ENCODE data around the gene ATP6V1G3.

The ATP6V1G3 gene

DNA sequence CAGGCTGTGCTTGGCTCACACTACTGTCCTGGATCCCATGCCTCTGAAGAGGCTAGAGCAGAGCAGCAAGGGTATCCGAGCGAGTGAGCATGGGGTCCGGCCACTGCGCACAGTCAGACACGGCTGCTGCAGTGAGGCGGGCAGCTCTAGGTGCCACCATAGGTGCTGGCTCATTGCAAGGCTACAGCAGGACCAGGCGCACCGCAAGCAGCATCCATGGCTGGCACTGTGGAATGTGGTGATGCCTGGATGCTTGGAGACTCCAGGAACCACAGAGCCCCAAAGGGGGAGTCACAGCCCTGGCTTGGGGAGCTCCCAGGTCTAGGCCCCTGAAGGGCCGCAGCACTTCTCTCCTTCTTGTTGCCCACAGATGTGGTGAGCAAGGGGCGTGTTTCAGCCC, 47.2 kb downstream of the ATP6V1G3 start:
- TF ChIP-seq, protein P1, sequence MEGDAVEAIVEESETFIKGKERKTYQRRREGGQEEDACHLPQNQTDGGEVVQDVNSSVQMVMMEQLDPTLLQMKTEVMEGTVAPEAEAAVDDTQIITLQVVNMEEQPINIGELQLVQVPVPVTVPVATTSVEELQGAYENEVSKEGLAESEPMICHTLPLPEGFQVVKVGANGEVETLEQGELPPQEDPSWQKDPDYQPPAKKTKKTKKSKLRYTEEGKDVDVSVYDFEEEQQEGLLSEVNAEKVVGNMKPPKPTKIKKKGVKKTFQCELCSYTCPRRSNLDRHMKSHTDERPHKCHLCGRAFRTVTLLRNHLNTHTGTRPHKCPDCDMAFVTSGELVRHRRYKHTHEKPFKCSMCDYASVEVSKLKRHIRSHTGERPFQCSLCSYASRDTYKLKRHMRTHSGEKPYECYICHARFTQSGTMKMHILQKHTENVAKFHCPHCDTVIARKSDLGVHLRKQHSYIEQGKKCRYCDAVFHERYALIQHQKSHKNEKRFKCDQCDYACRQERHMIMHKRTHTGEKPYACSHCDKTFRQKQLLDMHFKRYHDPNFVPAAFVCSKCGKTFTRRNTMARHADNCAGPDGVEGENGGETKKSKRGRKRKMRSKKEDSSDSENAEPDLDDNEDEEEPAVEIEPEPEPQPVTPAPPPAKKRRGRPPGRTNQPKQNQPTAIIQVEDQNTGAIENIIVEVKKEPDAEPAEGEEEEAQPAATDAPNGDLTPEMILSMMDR (IDR thresholded peaks at IDR 0.05; ENCODE audit: borderline replicate concordance, insufficient read depth, low read depth, low read length) = no peak
- H3K4me3 ChIP-seq (ENCODE audit: low read depth, low read length) = no peak overlapping the region

- H3K4me3 ChIP-seq (ENCODE audit: low read depth, low read length) = no peak overlapping the region
- TF ChIP-seq, protein P1 (IDR thresholded peaks at IDR 0.05; ENCODE audit: borderline replicate concordance, insufficient read depth, low read depth, low read length) = no peak
Measured at GRCh38 chr1:198492872-198493271, 47.6 kb downstream of the ATP6V1G3 start.

DNA sequence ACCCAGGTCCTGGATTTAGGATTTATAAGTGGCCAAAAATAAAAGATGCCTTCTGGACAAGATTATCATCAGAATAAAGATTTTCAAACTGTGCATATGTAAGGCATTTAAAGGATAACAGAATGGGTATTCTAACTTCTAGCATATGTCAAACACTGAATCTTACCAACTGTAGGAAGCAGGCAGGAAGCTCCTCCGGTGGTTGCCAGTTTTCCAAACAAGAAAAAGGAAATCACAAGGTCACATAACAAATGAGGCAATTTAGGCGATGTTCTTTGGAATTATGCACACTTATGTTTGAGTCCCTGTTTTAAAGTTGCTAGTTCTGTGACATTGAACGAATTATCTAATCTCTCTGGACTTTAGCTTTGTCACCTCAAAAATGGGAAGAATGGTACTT, 48.9 kb downstream of the ATP6V1G3 start:
- TF ChIP-seq, protein P1 (IDR thresholded peaks at IDR 0.05; ENCODE audit: borderline replicate concordance, insufficient read depth, low read depth, low read length) = no peak
- H3K4me3 ChIP-seq (ENCODE audit: low read depth, low read length) = no peak overlapping the region

- TF ChIP-seq, protein P1 (IDR thresholded peaks at IDR 0.05; ENCODE audit: borderline replicate concordance, insufficient read depth, low read depth, low read length) = no peak
- no peak overlapping the region for H3K4me3 ChIP-seq (ENCODE audit: low read depth, low read length)
Measured at GRCh38 chr1:198491028-198491427, 49.5 kb downstream of the ATP6V1G3 start.

GRCh38 chr1:198490224-198490623, 50.3 kb downstream of the ATP6V1G3 start:
- H3K4me3 ChIP-seq (ENCODE audit: low read depth, low read length) = no peak overlapping the region
- TF ChIP-seq, protein P1 (IDR thresholded peaks at IDR 0.05; ENCODE audit: borderline replicate concordance, insufficient read depth, low read depth, low read length) = no peak

GRCh38 chr1:198486903-198487302, 53.6 kb downstream of the ATP6V1G3 start:
- TF ChIP-seq, protein P1 (IDR thresholded peaks at IDR 0.05; ENCODE audit: borderline replicate concordance, insufficient read depth, low read depth, low read length) = no peak
- H3K4me3 ChIP-seq (ENCODE audit: low read depth, low read length) = no peak overlapping the region

DNA sequence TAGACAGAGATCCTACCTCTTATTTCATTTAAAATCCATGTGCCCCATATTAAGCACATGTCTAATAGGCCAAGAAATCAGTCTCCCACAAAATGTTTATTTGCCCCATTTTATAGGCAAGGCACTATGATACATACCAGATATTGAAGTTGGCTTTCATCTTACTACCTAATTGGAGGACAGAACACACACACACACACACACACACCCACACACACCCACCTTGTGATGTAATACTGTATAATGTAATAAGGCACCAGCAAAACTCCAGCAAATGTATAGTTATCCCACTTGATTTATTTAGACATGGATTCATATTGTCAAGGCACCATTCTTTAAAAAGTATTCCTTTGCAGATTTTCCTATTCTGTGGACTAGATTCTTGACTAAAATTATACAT, 56.8 kb downstream of the ATP6V1G3 start:
- TF ChIP-seq, protein P1 (IDR thresholded peaks at IDR 0.05; ENCODE audit: borderline replicate concordance, insufficient read depth, low read depth, low read length) = no peak
- no peak overlapping the region for H3K4me3 ChIP-seq (ENCODE audit: low read depth, low read length)

Measured in GM12875 (cell line).